WTC11 (cell line): ENCODE data around the gene ZCCHC4. TPM values are rescaled to one million over a fixed set of nuclear protein-coding genes. Genes with fewer than 3 reads are reported as not detected.

Experiments
- ATAC-seq: fragments of 200-7000 bp; cut with Tn5 transposase; 2 replicates; pipeline ENCODE4 v1.10.0; 2021; ENCODE audit warnings: mild to moderate bottlenecking, moderate library complexity
- CTCF ChIA-PET: fragments of 300-600 bp; sonication (Branson Sonifier 250); formaldehyde crosslinking; loops from one replicate; lab custom pipeline; 2021; ENCODE audit warnings: antibody characterized with exemption; lab: Charles Lee
- POLR2A ChIA-PET: fragments of 350-600 bp; sonication (Branson Sonifier 250); formaldehyde crosslinking; loops from one replicate; lab custom pipeline; 2021; ENCODE audit warnings: antibody characterized with exemption; lab: Charles Lee
- DNase-seq: peaks from one replicate; pipeline ENCODE4 v3.0.0; 2021; ENCODE audit warnings: low spot score
- H3K27ac Mint-ChIP-seq: 2 replicates; pipeline ENCODE4 v1.8.0; 2021; ENCODE audit warnings: mixed read lengths
- H3K27me3 Mint-ChIP-seq: 2 replicates; pipeline ENCODE4 v1.8.0; 2021; ENCODE audit warnings: low read depth, mild to moderate bottlenecking, moderate library complexity, mixed read lengths
- H3K36me3 Mint-ChIP-seq: 2 replicates; pipeline ENCODE4 v1.8.0; 2021; ENCODE audit warnings: mixed read lengths
- H3K4me1 Mint-ChIP-seq: 2 replicates; pipeline ENCODE4 v1.8.0; 2022; ENCODE audit warnings: mixed read lengths
- H3K4me3 Mint-ChIP-seq: 2 replicates; pipeline ENCODE4 v1.8.0; 2021; ENCODE audit warnings: mild to moderate bottlenecking, moderate library complexity, mixed read lengths
- H3K9me3 Mint-ChIP-seq: 2 replicates; pipeline ENCODE4 v1.8.0; 2021; ENCODE audit warnings: mixed read lengths
- AR ChIP-seq: fragments of 250-450 bp; sonication (Bioruptor Pico); IDR thresholded peaks from 2 replicates; pipeline ENCODE4 v1.9.0; 2021; ENCODE audit warnings: mild to moderate bottlenecking
- CREB1 ChIP-seq: sonication (generic); formaldehyde crosslinking; IDR thresholded peaks from 2 replicates; pipeline ENCODE4 v1.8.0; 2023; ENCODE audit warnings: mild to moderate bottlenecking, missing genetic modification reagents
- FOXK1 ChIP-seq: sonication (generic); formaldehyde crosslinking; IDR thresholded peaks from 2 replicates; pipeline ENCODE4 v1.8.0; 2022; ENCODE audit warnings: mild to moderate bottlenecking, moderate library complexity, missing genetic modification reagents
- FOXP1 ChIP-seq: sonication (generic); formaldehyde crosslinking; IDR thresholded peaks from 2 replicates; pipeline ENCODE4 v1.8.0; 2022; ENCODE audit warnings: missing genetic modification reagents, mild to moderate bottlenecking, moderate library complexity, borderline replicate concordance
- GABPB1 ChIP-seq: sonication (generic); formaldehyde crosslinking; IDR thresholded peaks from 2 replicates; pipeline ENCODE4 v1.8.1; 2023; ENCODE audit warnings: mild to moderate bottlenecking, missing genetic modification reagents
- IRF1 ChIP-seq: sonication (generic); formaldehyde crosslinking; IDR thresholded peaks from 2 replicates; pipeline ENCODE4 v1.8.0; 2023; ENCODE audit warnings: missing genetic modification reagents
- NFE2L1 ChIP-seq: sonication (generic); formaldehyde crosslinking; IDR thresholded peaks from 2 replicates; pipeline ENCODE4 v1.8.1; 2023; ENCODE audit warnings: missing genetic modification reagents
- NFYB ChIP-seq: sonication (generic); formaldehyde crosslinking; conservative IDR thresholded peaks from 2 replicates; pipeline ENCODE4 v1.8.0; 2022; ENCODE audit warnings: low read depth, missing genetic modification reagents
- NR2C2 ChIP-seq: sonication (generic); formaldehyde crosslinking; IDR thresholded peaks from 2 replicates; pipeline ENCODE4 v1.8.0; 2022; ENCODE audit warnings: mild to moderate bottlenecking, missing genetic modification reagents
- OVOL2 ChIP-seq: fragments of 250-450 bp; sonication (Bioruptor Pico); IDR thresholded peaks from 2 replicates; pipeline ENCODE4 v1.9.0; 2021; ENCODE audit warnings: mild to moderate bottlenecking, borderline replicate concordance
- SMAD4 ChIP-seq: sonication (generic); formaldehyde crosslinking; IDR thresholded peaks from 2 replicates; pipeline ENCODE4 v1.8.0; 2022; ENCODE audit warnings: mild to moderate bottlenecking, missing genetic modification reagents
- USF1 ChIP-seq: sonication (generic); formaldehyde crosslinking; IDR thresholded peaks from 2 replicates; pipeline ENCODE4 v1.8.0; 2022; ENCODE audit warnings: mild to moderate bottlenecking, missing genetic modification reagents
- ZNF121 ChIP-seq: sonication (generic); formaldehyde crosslinking; IDR thresholded peaks from 2 replicates; pipeline ENCODE4 v1.8.0; 2023; ENCODE audit warnings: missing genetic modification reagents
- ZNF232 ChIP-seq: sonication (generic); formaldehyde crosslinking; IDR thresholded peaks from 2 replicates; pipeline ENCODE4 v1.8.0; 2022; ENCODE audit warnings: mild to moderate bottlenecking, missing genetic modification reagents
- ZNF396 ChIP-seq: fragments of 250-450 bp; sonication (Bioruptor Pico); IDR thresholded peaks from 2 replicates; pipeline ENCODE4 v1.8.0; 2021; ENCODE audit warnings: mild to moderate bottlenecking, moderate library complexity, borderline replicate concordance
- total RNA-seq: library from RNA; stranded (reverse); gene quantifications from 3 replicates; pipeline ENCODE4 v1.2.3, GENCODE V29; 2021
- TF ChIP-seq, protein P1 (sequence below): sonication (generic); formaldehyde crosslinking; IDR thresholded peaks from 2 replicates; pipeline ENCODE4 v1.8.0; 2023; ENCODE audit warnings: mild to moderate bottlenecking, missing genetic modification reagents
- TF ChIP-seq, protein P2 (sequence below): sonication (generic); formaldehyde crosslinking; IDR thresholded peaks from 2 replicates; pipeline ENCODE4 v1.8.1; 2023; ENCODE audit warnings: mild to moderate bottlenecking, missing genetic modification reagents, moderate library complexity
- TF ChIP-seq, protein P3 (sequence below): sonication (generic); formaldehyde crosslinking; IDR thresholded peaks from 2 replicates; pipeline ENCODE4 v1.8.1; 2023; ENCODE audit warnings: mild to moderate bottlenecking, missing genetic modification reagents, moderate library complexity

ZCCHC4 gene
- total RNA-seq, 1 experiment from 2014 or later, result 13.6 TPM

GRCh38 chr4:25301471-25301870 is 11.1 kb upstream of the ZCCHC4 start:
- Mint-ChIP-seq H3K27me3 (no peaks in the 10 kb centered on the region; the same call in 1 of the 2 replicates), H3K36me3 (no peaks in the 10 kb centered on the region), H3K4me3 (no peak overlapping the region), H3K27ac (no peak overlapping the region), H3K4me1 (peaks cover 15% of the 10 kb centered on the region), H3K9me3 (no peaks in the 10 kb centered on the region)
- ChIA-PET CTCF (interaction anchor here (0.9 kb wide), 1 partner anchor 11 kb away, joined by 6 read pairs; the partner anchor contains the start of gene ZCCHC4), POLR2A (no interaction called here)
- no peak for TF ChIP-seq FOXP1 (CRISPR knock-in tag)
- TF ChIP-seq OVOL2 (CRISPR knock-in tag), result no peak
- no peak for TF ChIP-seq CREB1 (CRISPR knock-in tag)
- TF ChIP-seq, protein P1, sequence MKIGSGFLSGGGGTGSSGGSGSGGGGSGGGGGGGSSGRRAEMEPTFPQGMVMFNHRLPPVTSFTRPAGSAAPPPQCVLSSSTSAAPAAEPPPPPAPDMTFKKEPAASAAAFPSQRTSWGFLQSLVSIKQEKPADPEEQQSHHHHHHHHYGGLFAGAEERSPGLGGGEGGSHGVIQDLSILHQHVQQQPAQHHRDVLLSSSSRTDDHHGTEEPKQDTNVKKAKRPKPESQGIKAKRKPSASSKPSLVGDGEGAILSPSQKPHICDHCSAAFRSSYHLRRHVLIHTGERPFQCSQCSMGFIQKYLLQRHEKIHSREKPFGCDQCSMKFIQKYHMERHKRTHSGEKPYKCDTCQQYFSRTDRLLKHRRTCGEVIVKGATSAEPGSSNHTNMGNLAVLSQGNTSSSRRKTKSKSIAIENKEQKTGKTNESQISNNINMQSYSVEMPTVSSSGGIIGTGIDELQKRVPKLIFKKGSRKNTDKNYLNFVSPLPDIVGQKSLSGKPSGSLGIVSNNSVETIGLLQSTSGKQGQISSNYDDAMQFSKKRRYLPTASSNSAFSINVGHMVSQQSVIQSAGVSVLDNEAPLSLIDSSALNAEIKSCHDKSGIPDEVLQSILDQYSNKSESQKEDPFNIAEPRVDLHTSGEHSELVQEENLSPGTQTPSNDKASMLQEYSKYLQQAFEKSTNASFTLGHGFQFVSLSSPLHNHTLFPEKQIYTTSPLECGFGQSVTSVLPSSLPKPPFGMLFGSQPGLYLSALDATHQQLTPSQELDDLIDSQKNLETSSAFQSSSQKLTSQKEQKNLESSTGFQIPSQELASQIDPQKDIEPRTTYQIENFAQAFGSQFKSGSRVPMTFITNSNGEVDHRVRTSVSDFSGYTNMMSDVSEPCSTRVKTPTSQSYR (CRISPR knock-in tag), result no peak
- no peak for TF ChIP-seq ZNF232 (CRISPR knock-in tag)
- TF ChIP-seq SMAD4 (CRISPR knock-in tag), result no peak
- TF ChIP-seq NFE2L1, result no peak
- TF ChIP-seq, protein P2, sequence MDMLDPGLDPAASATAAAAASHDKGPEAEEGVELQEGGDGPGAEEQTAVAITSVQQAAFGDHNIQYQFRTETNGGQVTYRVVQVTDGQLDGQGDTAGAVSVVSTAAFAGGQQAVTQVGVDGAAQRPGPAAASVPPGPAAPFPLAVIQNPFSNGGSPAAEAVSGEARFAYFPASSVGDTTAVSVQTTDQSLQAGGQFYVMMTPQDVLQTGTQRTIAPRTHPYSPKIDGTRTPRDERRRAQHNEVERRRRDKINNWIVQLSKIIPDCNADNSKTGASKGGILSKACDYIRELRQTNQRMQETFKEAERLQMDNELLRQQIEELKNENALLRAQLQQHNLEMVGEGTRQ (CRISPR knock-in tag), result no peak
- no peak for TF ChIP-seq NFYB (CRISPR knock-in tag)
- no peak for TF ChIP-seq FOXK1 (CRISPR knock-in tag)
- no peak for TF ChIP-seq ZNF121 (CRISPR knock-in tag)
- TF ChIP-seq NR2C2 (CRISPR knock-in tag), result no peak
- no peak for TF ChIP-seq AR (CRISPR knock-in tag)
- no peak for ATAC-seq
- no peak for DNase-seq

DNA sequence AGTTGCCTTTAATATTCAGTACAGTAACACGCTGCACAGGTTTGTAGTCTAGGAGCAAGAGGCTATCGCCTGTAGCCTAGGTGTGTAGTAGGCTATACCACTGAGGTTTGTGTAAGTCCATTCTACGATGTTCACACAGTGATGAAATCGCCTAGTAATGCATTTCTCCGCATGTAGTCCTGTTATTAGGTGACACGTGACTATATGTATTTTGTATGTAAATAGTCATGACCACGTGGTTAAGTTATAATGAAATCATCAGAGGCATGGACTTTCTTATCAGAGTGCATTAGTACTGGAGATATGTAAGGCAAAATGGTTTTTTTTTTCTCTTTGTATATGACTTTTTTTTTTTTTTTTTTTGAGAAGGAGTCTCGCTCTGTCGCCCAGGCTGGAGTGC is 9.9 kb upstream of the ZCCHC4 start:
- H3K4me3 Mint-ChIP-seq, result no peak overlapping the region
- peaks cover 15% of the 10 kb centered on the region for H3K4me1 Mint-ChIP-seq
- no peak overlapping the region for H3K27ac Mint-ChIP-seq
- no peak for TF ChIP-seq ZNF232 (CRISPR knock-in tag)
- no peak for TF ChIP-seq ZNF396 (CRISPR knock-in tag)
- no peaks in the 10 kb centered on the region for H3K36me3 Mint-ChIP-seq
- DNase-seq (no peak), ATAC-seq (no peak)
- H3K27me3 Mint-ChIP-seq, result no peaks in the 10 kb centered on the region; the same call in 1 of the 2 replicates
- H3K9me3 Mint-ChIP-seq, result no peaks in the 10 kb centered on the region
- CTCF ChIA-PET, result interaction anchor here (0.7 to 0.9 kb wide), 3 partner anchors 10 to 69 kb away, joined by 4 to 6 read pairs (median 4); partner anchors contain the start of gene ZCCHC4
- POLR2A ChIA-PET, result no interaction called here

- Mint-ChIP-seq H3K4me1 (peaks cover 15% of the 10 kb centered on the region), H3K4me3 (no peak overlapping the region), H3K27me3 (no peaks in the 10 kb centered on the region; the same call in 1 of the 2 replicates), H3K36me3 (no peaks in the 10 kb centered on the region), H3K27ac (no peak overlapping the region), H3K9me3 (no peaks in the 10 kb centered on the region; the same call in 1 of the 2 replicates)
- ATAC-seq (no peak), DNase-seq (no peak)
- no peak for TF ChIP-seq GABPB1
- TF ChIP-seq, protein P3, sequence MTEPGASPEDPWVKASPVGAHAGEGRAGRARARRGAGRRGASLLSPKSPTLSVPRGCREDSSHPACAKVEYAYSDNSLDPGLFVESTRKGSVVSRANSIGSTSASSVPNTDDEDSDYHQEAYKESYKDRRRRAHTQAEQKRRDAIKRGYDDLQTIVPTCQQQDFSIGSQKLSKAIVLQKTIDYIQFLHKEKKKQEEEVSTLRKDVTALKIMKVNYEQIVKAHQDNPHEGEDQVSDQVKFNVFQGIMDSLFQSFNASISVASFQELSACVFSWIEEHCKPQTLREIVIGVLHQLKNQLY (CRISPR knock-in tag), result no peak
- TF ChIP-seq IRF1 (CRISPR knock-in tag), result no peak
- TF ChIP-seq USF1 (CRISPR knock-in tag), result no peak
- TF ChIP-seq ZNF232 (CRISPR knock-in tag), result no peak
- POLR2A ChIA-PET, result no interaction called here
- CTCF ChIA-PET, result interaction anchor here (0.8 kb wide), 1 partner anchor 9 kb away, joined by 4 read pairs; the partner anchor contains the start of gene ZCCHC4
These were observed 9.0 kb upstream of the ZCCHC4 start for GRCh38 chr4:25303578-25303977.
